Activated CD8-positive, alpha-beta memory T cell treated with anti-CD3 and anti-CD28 coated beads for 36 hours (primary cell): ENCODE results near the gene CEP112. TPM values are rescaled to one million over a fixed set of nuclear protein-coding genes. Genes with fewer than 3 reads are reported as not detected.

Experiments
- CTCF ChIA-PET: fragments of 350-600 bp; sonication (Branson Sonifier 250); formaldehyde crosslinking; loops from one replicate; lab custom pipeline; 2021; ENCODE audit warnings: antibody characterized with exemption; lab: Charles Lee
- POLR2A ChIA-PET: fragments of 350-600 bp; sonication (Branson Sonifier 250); formaldehyde crosslinking; loops from one replicate; lab custom pipeline; 2021; ENCODE audit warnings: antibody characterized with exemption; lab: Charles Lee
- total RNA-seq, 2 experiments: library from RNA; stranded (reverse); gene quantifications; one replicate each; pipeline ENCODE4 v1.2.3, GENCODE V29; 2021

Gene CEP112
- total RNA-seq, 2 experiments from 2014 or later, result 1.8 to 2.8 TPM

DNA sequence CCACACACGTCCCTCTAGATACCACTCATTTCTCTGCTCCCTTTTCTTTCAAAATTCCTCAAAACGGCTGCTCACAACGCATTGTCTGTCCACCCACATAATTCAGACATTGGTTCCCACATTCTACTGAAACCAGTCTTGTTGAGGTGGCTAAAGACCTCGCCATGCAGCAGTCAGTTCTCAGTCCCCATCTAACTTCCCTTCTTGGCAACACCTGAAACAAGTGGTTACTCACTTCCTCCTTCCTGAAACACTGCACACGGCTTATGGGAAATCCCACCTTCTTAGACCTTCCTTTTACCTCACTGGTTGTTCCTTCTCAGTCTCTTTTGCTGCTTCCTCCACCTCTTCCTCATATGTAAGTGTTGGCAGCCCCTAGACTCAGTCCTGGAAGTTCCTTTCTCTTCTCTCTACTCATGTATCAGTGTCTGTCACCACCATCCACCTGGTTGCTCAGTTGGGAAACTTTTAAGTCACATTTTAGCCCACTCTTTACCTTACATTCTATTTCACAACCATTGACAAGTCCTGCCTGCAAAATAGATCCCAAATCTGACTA is 277.1 kb downstream of the CEP112 start:
- ChIA-PET POLR2A (no interaction called here), CTCF (no interaction called here)

- ChIA-PET CTCF (interaction anchor here (0.6 kb wide), 1 partner anchor 29 kb away, joined by 3 read pairs; no protein-coding TSS in a partner anchor), POLR2A (no interaction called here)
These were observed 278.5 kb downstream of the CEP112 start for GRCh38 chr17:65913326-65913850.

DNA sequence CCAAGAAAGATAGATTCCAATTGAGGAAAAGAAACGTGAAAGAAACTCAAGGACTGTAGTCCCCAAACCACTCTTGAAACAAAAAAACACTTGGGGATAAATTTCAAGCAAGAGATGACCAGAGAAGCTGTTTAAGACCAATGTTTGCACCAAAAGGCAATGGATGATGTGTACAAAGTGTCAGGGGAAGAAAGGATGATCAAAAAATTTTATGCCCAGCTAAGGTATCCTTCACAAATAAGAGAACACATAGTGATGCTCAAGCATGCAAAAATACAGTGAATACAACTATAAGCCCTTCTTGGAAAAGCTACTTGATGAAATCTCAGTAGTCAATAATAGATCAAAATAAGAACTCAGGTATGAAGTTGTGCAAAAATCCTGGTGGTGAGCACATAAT is 281.1 kb downstream of the CEP112 start:
- ChIA-PET POLR2A (no interaction called here), CTCF (no interaction called here)

DNA sequence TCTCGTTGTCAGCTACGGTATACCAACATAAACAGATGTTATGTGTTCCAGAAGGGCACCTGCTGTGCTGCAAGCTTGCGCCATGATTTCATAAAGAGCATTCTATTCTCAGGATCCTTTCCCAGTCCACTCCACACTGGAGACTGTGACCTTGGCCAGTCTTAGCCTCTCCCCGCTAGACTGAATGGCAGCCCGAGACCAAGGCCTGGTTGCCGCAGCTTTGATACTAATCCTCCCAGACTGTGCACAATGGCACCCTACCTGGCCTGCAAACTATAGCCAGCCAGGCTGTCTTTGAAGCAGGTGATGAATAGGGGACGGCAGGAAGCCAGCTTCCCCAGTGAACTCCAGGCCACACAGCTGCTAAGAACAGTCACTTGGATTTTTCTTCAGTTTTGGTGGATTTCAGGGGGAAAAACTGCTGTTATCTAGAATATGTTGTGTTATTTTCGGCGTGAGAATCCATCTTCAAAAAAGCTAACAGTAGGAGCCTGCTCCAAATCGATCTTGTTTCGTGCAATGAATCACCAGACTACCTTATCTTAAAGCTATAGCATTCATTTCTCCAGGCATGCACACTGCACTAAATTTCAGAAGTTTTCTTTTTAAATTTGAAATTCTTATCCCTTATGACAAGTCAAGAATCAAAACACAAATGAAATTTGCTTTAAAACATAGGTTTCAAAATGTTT is 289.0 kb downstream of the CEP112 start:
- ChIA-PET CTCF (no interaction called here), POLR2A (no interaction called here)

- CTCF ChIA-PET, result no interaction called here
These were observed 289.8 kb downstream of the CEP112 start for GRCh38 chr17:65902155-65902554.

DNA sequence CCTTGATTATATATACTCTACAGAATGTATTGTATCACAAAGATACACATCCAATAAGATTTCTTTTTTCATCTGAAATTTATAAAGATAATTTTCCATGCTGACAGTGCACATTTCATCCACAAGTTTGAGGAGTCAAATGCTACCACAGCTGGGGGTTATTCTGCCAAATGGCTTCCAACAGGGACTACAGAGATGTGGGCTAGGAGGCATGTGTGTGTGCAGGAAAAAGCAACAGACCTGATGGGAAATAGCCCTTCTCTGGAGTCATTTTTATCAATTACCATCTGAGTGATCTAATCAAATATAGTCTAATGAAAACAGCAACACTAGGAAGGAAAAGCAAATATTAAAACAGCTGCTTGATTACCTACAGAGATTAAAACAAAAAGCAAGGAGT is 290.5 kb downstream of the CEP112 start:
- ChIA-PET POLR2A (no interaction called here), CTCF (no interaction called here)

More at GRCh38 chr17:65902155-65902554, 289.8 kb downstream of the CEP112 start:
- POLR2A ChIA-PET, result no interaction called here

DNA sequence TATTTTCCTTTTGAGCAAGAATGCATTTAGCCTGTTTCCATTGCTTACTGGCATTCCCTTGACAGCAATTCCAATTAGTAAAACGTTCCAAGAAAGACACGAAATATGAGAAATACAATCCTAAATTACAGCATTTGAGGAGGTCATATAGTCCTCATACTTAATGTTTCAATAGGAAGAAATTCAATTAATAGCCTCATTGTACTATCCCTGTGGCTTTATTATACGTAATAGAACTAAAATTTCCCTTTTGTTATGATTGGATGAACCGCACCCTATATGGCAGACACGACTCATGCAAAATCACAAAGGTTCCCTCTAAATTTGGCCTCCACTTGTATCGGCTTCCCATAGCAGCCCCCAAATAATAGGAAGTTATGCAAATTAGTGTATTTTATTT is 291.7 kb downstream of the CEP112 start:
- ChIA-PET CTCF (no interaction called here), POLR2A (no interaction called here)

- CTCF ChIA-PET, result no interaction called here
- POLR2A ChIA-PET, result no interaction called here
These were observed 293.3 kb downstream of the CEP112 start for GRCh38 chr17:65898651-65899050.

DNA sequence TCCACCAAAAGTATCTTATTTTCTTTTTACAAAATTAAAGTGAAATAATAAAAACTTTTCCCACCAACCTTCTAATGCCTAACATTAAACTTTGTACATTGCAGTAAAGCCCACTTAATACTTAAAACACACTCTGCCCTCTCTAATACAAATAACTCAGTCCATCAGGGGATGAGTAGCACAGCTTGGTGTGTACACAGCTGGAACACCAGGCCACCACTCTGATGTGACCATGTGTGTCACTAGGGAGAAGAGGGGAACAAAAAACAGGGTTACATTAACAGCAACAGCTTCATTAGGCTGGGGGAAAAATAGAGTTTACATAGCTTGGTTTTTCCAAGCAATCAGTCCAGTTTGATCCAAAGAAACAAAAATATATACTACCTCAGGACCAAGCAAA is 295.0 kb downstream of the CEP112 start:
- POLR2A ChIA-PET, result no interaction called here
- CTCF ChIA-PET, result no interaction called here

DNA sequence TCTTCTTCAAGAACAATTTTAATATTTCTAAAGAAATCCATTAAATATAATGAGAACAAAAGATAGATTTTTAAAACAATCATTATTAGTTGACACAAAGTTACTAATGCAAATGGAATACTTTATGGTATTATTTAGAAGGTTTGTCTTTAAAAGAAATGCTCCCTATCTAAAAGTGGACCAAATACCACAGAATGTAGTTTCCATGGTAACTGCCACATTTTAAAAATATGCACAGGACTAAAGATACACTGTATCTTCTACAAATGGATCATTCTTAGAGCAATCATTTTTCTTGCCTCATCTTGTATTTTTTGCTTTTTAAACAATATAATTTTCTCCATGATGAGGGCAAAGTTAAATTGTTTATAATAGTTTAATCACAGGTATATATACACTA is 296.0 kb downstream of the CEP112 start:
- POLR2A ChIA-PET, result no interaction called here
- CTCF ChIA-PET, result no interaction called here

GRCh38 chr17:65893692-65894279 is 298.1 kb downstream of the CEP112 start:
- ChIA-PET POLR2A (no interaction called here), CTCF (no interaction called here)

DNA sequence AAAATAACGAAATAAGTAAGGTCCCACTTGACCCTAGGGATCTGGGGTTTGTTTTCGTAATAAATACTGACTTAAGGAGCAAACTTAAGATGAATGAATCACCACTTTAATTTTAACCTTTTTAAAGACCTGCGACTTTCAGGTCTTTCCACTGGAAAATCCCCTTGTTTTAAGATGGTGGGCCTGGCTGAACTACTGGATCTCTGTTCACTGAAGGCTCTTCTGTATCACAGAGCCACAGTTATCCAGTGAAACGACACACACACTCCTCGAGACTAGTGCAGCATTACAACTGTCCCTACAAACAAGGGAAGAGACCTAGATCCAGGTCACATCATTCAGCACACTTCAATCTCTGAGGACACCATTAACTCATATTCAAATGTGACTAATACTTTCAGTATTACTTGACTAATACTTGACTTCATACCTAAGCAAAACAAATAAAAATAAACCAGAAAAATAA is 299.0 kb downstream of the CEP112 start:
- CTCF ChIA-PET, result no interaction called here
- POLR2A ChIA-PET, result no interaction called here

GRCh38 chr17:65891231-65891735 is 300.6 kb downstream of the CEP112 start:
- POLR2A ChIA-PET, result no interaction called here
- CTCF ChIA-PET, result no interaction called here

DNA sequence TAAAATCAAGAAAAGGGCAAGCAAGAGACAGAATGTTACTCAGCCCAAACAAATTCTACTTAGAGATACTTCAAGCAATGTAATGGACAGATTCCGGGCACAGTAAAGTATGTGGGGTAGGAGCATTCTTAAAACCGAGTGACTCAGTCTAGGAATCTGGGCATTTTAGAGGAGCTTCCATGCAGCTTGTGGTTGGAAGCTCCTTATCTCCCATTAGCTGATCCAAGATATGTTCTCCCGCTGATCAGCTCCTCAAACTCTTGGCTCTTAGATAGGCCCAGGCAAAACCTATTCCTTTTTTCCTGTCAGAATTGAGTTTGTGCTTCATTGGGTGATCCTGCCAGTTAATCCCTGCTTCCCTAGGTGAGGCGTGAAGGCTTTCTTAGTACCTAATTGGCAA is 303.3 kb downstream of the CEP112 start:
- CTCF ChIA-PET, result no interaction called here
- POLR2A ChIA-PET, result no interaction called here

DNA sequence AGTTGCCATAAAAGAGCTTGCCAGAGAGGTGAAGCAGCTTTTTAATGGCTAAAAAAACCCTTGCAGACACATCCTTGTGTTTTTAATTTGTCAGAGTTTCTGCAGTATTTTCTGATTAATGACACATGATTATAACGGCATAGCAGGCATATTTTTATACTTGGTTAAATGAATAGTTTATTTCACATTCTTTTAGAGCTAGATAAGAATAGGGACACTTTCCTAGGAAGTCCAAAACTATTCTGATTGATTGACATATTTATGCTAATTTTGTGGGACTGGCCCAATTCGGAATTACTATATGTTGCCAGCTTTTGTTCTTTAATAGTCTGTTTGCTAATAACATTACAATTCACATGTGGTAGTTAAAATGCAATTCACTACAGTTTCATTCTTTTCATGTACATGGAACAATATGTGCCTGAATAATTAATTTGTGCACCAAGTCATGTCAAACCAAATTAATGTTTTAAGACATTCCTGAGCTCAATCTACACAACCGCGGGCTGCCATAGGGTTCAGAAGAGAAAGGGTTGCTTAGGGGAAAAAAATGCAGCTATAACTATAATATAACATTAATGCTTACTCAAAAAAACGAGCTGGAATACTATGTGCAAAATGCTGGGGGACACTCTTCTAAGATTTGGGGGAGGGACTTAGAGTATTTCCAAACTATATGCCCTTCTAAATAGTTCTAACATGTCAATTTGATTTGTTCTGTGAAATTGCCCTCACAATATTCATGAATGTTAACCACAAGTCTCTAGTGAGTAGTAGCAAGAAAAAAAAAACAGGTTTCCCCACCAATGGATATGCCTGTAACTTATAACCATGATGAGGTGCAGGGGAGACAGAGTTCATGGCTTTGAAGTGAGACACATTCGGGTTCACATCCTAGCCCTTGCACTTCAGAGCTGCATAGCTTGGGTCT is 305.4 kb downstream of the CEP112 start:
- ChIA-PET POLR2A (no interaction called here), CTCF (no interaction called here)

DNA sequence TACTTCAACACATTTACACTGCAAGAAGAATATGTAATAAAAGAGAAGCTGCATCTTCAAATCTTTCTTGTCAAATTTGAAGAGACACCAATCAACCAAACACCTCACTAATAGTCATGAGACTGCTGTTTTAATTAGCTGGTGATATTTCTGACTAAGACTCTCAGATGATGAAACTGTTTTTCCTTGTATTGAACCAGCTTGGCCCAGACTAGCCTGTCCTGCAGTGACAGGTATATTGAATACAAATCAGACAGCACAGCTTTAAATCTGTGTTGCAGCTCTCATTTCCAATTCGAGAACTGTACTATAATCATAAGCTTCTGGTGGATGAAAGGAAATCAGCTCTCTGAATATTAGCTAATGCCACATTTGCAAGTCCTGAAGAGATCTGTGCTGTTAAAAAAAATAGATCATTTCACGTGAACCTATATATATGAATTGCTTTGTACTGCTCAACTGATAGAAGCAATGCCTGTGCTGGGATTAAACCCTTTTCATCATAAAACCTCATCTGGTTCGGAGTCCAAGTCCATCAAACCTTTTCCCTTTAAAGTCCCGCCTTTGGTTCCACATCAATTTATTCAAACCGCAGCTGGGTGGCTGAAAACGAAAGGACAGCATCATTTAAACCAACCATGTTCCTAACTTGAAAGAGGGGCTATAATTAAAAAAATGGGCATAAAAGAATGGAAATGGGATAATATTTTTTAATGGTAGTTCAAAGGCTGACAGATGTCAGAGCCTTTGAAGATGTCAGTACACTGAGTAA is 306.2 kb downstream of the CEP112 start:
- ChIA-PET CTCF (no interaction called here), POLR2A (no interaction called here)

GRCh38 chr17:65876985-65877384 is 314.9 kb downstream of the CEP112 start:
- POLR2A ChIA-PET, result no interaction called here

DNA sequence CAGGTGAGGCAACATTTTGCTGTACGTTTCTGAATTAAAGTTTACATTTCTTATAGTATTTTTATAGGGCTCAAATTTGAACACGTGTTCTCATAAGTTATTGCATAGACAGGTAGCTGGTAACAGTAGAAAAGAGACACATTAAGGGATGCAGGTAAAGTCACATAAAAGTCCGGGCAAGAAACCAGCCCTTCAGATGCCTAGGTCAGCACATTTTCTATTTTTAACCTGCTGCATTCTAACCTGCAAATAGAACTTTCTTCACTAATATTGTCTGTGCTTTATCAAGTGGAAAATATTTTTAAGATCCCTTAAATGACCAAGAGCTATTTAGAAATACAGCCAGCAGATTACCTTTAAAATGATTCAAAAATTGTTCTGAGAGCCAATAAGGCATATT is 323.1 kb downstream of the CEP112 start:
- ChIA-PET CTCF (no interaction called here), POLR2A (no interaction called here)

More at GRCh38 chr17:65876985-65877384, 314.9 kb downstream of the CEP112 start:
- CTCF ChIA-PET, result no interaction called here

DNA sequence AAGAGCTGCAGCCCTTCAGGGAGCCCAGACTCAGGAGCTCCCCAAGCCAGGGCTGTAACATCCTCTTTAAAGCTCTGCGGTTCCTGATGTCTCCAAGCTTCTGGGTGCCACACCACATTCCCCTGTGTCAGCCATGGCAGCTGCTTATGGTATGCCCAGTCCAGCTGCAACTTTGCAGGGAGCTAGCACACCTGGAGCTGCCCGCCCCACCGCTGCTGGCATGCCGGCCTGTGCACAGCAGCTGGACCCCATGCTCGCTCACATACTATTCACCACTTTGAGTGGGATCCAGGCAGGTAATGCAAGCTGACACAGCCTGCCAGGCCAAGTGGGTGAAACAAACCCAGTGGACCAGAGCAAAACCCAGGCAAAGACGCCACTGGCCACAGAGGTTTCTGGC is 324.9 kb downstream of the CEP112 start:
- CTCF ChIA-PET, result no interaction called here
- POLR2A ChIA-PET, result no interaction called here
